Esophagus muscularis mucosa (tissue), 4 donors: ENCODE results near the gene TIGAR. TPM values are rescaled to one million over a fixed set of nuclear protein-coding genes. Genes with fewer than 3 reads are reported as not detected.

Experiments used
- DNase-seq: peaks from one replicate; pipeline ENCODE4 v3.0.0-alpha.2; 2017; ENCODE audit errors: extremely low spot score
- H3K27ac ChIP-seq, 4 donors: fragments of 200-600 bp; sonication (generic); replicated peaks in 1 of 4; 1 replicate in 3 of 4; 2 replicates in 1 of 4; pipeline ENCODE4 v1.5.1; 2016 to 2019; ENCODE audit warnings: mild to moderate bottlenecking in 1 of 4
- H3K27me3 ChIP-seq, 4 donors: fragments of 200-600 bp; sonication (generic); one replicate each; pipeline versions ENCODE4 v1.5.1 to v1.6.0; 2016 to 2019
- H3K36me3 ChIP-seq, 4 donors: fragments of 200-600 bp; sonication (generic); one replicate each; pipeline ENCODE4 v1.5.1; 2016 to 2019
- H3K4me1 ChIP-seq, 4 donors: fragments of 200-600 bp; sonication (generic); one replicate each; pipeline ENCODE4 v1.5.1; 2016 to 2019
- H3K4me3 ChIP-seq, 4 donors: fragments of 200-600 bp; sonication (generic); 1 replicate in 2 of 4; 2 replicates in 2 of 4; pipeline ENCODE4 v1.5.1; 2016 to 2019; ENCODE audit warnings: mild to moderate bottlenecking in 4 of 4, moderate library complexity in 1 of 4
- H3K9me3 ChIP-seq, 4 donors: fragments of 200-600 bp; sonication (generic); 1 replicate in 3 of 4; 2 replicates in 1 of 4; pipeline ENCODE4 v1.5.1; 2016 to 2019
- EP300 ChIP-seq: sonication (generic); formaldehyde crosslinking; IDR thresholded peaks from one replicate; pipeline ENCODE4 v1.6.1; 2017; ENCODE audit warnings: antibody characterized with exemption
- POLR2A ChIP-seq: fragments of 450-650 bp; IDR thresholded peaks from one replicate; pipeline ENCODE4 v1.6.1; 2017; ENCODE audit warnings: antibody characterized with exemption, moderate library complexity, mild to moderate bottlenecking, low read depth
- POLR2AphosphoS5 ChIP-seq, 2 donors: sonication (generic); formaldehyde crosslinking; IDR thresholded peaks; one replicate each; pipeline ENCODE4 v1.6.1; 2017; ENCODE audit warnings: antibody characterized with exemption in 2 of 2
- WGBS: methylation state at CpG from one replicate; pipeline ENCODE4 v1.1.5; 2018; 5-methylcytosine and 5-hydroxymethylcytosine counted together
- intact Hi-C: fragments of 100-400 bp; cut with DNase I; formaldehyde crosslinking; loops from one replicate; pipeline ENCODE4 v1.15.1; 2023
- total RNA-seq, 4 donors: library from RNA; depleted of rRNA; stranded (reverse); fragments of >200 nt; gene quantifications; one replicate each; pipeline versions ENCODE4 v1.1.0 to v1.2.1, GENCODE V29; 2016
- TF ChIP-seq, protein P1 (sequence below), 3 experiments: fragments of 200-600 bp in 2 of 3; fragments of 450-650 bp in 1 of 3; sonication (generic) in 2 of 3; IDR thresholded peaks; one replicate each; pipeline ENCODE4 v1.5.1; 2017 to 2019; ENCODE audit warnings: antibody characterized with exemption in 3 of 3, mild to moderate bottlenecking in 2 of 3, moderate library complexity in 1 of 3

Gene TIGAR
- total RNA-seq, 4 donors from 2014 or later, result 6.6 to 7.6 (median 7.4) TPM

- Histone ChIP-seq H3K36me3 (peaks cover 0 to 18% (median 9%) of the 10 kb centered on the region in 4 donors), H3K4me3 (no peak overlapping the region), H3K27ac (no peak overlapping the region), H3K4me1 (peaks cover 6 to 49% (median 34%) of the 10 kb centered on the region in 4 donors), H3K27me3 (no peaks in the 10 kb centered on the region), H3K9me3 (no peaks in the 10 kb centered on the region)
- TF ChIP-seq POLR2AphosphoS5 (IDR thresholded peaks at IDR 0.05) (no peak), POLR2A (no peak), EP300 (no peak)
- TF ChIP-seq, protein P1, sequence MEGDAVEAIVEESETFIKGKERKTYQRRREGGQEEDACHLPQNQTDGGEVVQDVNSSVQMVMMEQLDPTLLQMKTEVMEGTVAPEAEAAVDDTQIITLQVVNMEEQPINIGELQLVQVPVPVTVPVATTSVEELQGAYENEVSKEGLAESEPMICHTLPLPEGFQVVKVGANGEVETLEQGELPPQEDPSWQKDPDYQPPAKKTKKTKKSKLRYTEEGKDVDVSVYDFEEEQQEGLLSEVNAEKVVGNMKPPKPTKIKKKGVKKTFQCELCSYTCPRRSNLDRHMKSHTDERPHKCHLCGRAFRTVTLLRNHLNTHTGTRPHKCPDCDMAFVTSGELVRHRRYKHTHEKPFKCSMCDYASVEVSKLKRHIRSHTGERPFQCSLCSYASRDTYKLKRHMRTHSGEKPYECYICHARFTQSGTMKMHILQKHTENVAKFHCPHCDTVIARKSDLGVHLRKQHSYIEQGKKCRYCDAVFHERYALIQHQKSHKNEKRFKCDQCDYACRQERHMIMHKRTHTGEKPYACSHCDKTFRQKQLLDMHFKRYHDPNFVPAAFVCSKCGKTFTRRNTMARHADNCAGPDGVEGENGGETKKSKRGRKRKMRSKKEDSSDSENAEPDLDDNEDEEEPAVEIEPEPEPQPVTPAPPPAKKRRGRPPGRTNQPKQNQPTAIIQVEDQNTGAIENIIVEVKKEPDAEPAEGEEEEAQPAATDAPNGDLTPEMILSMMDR (IDR thresholded peaks at IDR 0.05), result no peak
- no peak for DNase-seq
- intact Hi-C loops, result no loop called here
- 100% methylated on average over 3 of the region's 3 CpGs for WGBS
These were observed 9.2 kb downstream of the TIGAR start for GRCh38 chr12:4330203-4330602.

DNA sequence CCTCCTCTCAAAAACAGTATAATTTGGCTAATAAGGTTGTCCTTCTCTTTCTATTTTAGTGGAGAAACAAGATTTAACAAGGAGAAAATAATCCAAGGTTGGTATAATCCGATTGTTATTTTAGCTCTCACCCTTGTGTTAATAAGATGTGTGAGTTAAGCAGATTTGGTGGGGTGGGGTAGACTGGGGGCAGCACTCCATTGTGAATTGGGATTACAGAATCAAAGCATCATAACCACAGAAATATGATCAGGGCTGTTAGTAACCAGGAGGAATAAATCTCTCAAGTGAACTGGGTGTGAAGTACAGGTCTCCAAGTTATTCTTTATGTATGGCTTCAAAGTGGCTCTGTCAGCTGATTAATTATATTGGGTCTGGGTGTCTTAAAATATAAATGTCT lies 10.2 kb downstream of the TIGAR start:
- peaks cover 0 to 40% (median 24%) of the 10 kb centered on the region in 4 donors for H3K4me1 ChIP-seq
- no peak overlapping the region for H3K27ac ChIP-seq
- no peaks in the 10 kb centered on the region for H3K27me3 ChIP-seq
- no peaks in the 10 kb centered on the region for H3K9me3 ChIP-seq
- intact Hi-C loops, result no loop called here
- H3K36me3 ChIP-seq, result peaks cover 0 to 22% (median 9%) of the 10 kb centered on the region in 4 donors
- no peak overlapping the region for H3K4me3 ChIP-seq
- 89% methylated on average over 1 of the region's 1 CpG for WGBS
- TF ChIP-seq, protein P1 (IDR thresholded peaks at IDR 0.05), result no peak
- no peak for TF ChIP-seq POLR2AphosphoS5 (IDR thresholded peaks at IDR 0.05)
- DNase-seq, result no peak

DNA sequence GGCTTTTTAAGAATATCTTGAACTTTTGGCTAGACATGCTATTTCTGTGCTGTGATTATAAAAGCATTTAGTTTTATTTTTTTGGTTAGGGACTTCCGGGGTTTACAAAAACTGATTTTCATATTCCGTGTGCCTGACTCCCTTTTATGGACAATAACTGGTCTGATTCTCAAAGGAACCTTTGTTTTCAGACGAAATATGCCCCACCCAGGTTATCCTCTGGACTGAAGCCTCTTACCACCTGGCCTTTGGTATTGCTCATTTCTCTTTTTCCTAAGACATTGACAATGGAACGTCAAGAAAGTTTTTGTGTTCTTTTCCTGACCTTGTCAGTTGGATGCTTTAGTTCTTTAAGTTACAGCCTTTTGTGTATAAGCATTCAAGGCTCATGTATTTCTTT lies 10.8 kb downstream of the TIGAR start:
- TF ChIP-seq EP300, result no peak
- TF ChIP-seq, protein P1 (IDR thresholded peaks at IDR 0.05), result no peak
- H3K4me3 ChIP-seq, result no peak overlapping the region
- no peak overlapping the region for H3K27ac ChIP-seq
- H3K9me3 ChIP-seq, result no peaks in the 10 kb centered on the region
- H3K27me3 ChIP-seq, result no peaks in the 10 kb centered on the region
- intact Hi-C loops, result no loop called here
- H3K4me1 ChIP-seq, result peaks cover 0 to 33% (median 18%) of the 10 kb centered on the region in 4 donors
- H3K36me3 ChIP-seq, result peaks cover 0 to 25% (median 12%) of the 10 kb centered on the region in 4 donors
- WGBS, result 71% methylated on average over 4 of the region's 4 CpGs
- no peak for DNase-seq

DNA sequence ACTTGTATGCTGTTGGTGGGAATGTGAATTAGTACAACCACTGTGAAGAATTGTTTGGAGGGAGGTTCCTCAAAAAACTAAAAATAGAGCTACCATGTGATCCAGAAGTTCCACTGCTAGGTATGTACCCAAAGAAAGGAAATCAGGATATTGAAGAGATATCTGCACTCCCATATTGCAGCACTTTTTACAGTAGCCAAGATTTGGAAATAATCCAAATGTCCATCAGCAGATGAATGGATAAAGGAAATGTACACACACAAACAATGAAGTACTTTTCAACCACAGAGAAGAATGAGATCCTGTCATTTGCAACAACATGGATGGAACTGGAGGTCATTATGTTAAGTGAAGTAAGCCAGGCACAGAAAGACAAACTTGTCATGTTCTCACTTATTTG lies 25.9 kb downstream of the TIGAR start:
- Histone ChIP-seq H3K27me3 (no peaks in the 10 kb centered on the region), H3K27ac (no peak overlapping the region), H3K36me3 (peaks cover 4 to 28% (median 16%) of the 10 kb centered on the region in 4 donors), H3K9me3 (no peaks in the 10 kb centered on the region), H3K4me3 (no peak overlapping the region), H3K4me1 (no peaks in the 10 kb centered on the region)
- no peak for TF ChIP-seq POLR2A
- TF ChIP-seq, protein P1 (IDR thresholded peaks at IDR 0.05), result no peak
- no peak for TF ChIP-seq EP300
- TF ChIP-seq POLR2AphosphoS5 (IDR thresholded peaks at IDR 0.05), result no peak
- DNase-seq, result no peak
- intact Hi-C loops, result no loop called here

DNA sequence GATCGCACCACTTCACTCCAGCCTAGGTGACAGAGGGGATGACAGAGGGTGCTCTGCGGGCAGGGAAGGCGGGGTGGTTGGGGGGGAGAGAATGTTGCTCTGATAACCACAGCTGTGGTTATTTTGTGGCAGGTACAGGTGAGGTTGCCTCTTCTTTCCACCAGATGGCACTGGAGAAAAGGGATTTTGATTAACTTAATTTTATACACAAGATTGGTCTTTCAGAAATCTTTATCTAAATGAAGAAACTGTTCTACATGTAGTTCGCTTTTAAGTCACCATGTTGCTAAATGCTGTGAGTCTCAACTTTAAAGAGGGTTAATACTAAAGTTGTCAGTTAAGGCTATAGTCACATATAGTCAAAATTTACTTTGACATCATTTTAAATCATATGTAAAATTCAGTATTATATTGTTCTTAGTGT lies 32.8 kb downstream of the TIGAR start:
- peaks cover 0 to 3% (median 0%) of the 10 kb centered on the region in 4 donors for H3K4me1 ChIP-seq
- H3K9me3 ChIP-seq, result no peaks in the 10 kb centered on the region
- no peak for DNase-seq
- intact Hi-C loops, result loop anchor here (10.0 kb wide), 1 partner anchor 181 kb away; the partner anchor contains the start of gene RAD51AP1
- no peaks in the 10 kb centered on the region for H3K27me3 ChIP-seq
- no peak overlapping the region for H3K4me3 ChIP-seq
- H3K27ac ChIP-seq, result no peak overlapping the region
- TF ChIP-seq POLR2A (no peak), EP300 (no peak), POLR2AphosphoS5 (IDR thresholded peaks at IDR 0.05) (no peak)
- TF ChIP-seq, protein P1 (IDR thresholded peaks at IDR 0.05), result peak; percentile 43 to 64 (median 48)
- 72% methylated on average over 1 of the region's 4 CpGs for WGBS
- peaks cover 3 to 47% (median 32%) of the 10 kb centered on the region in 4 donors for H3K36me3 ChIP-seq
